NCI-H146 treated with DMSO at 0.1 percent for 48 hours (cell line): ENCODE results near the gene LARP1.

Source experiments
- DNase-seq: peaks from one replicate; lab custom pipeline; 2025; ENCODE audit not compliant: unreplicated experiment; lab: John Stamatoyannopoulos, UW

The LARP1 gene

GRCh38 chr5:154850255-154851062 is 95.3 kb downstream of the LARP1 start, which contains the start of gene FAXDC2:
Gene FAXDC2, minus strand, starts transcription at chr5:154850603. Its CDS starts 12,425 bp downstream, at chr5:154838178.
- no peak for DNase-seq

- no peak for DNase-seq
Observed at GRCh38 chr5:154851351-154851750, 96.2 kb downstream of the LARP1 start.

GRCh38 chr5:154857530-154858296 is 102.5 kb downstream of the LARP1 start:
- DNase-seq: peak; percentile 86

GRCh38 chr5:154858297-154858971 is 103.3 kb downstream of the LARP1 start, which contains the start of gene CNOT8:
Gene CNOT8, plus strand, starts transcription at chr5:154858627. Its CDS starts 4,652 bp downstream, at chr5:154863279.
- DNase-seq: peak; percentile 89

GRCh38 chr5:154858972-154859871 is 104.0 kb downstream of the LARP1 start:
- DNase-seq: no peak

GRCh38 chr5:154860123-154860522 is 104.9 kb downstream of the LARP1 start:
- no peak for DNase-seq

GRCh38 chr5:154860765-154861164 is 105.6 kb downstream of the LARP1 start:
- DNase-seq: no peak

- DNase-seq: no peak
Observed at GRCh38 chr5:154861946-154862345, 106.8 kb downstream of the LARP1 start.

GRCh38 chr5:154862766-154863165 is 107.6 kb downstream of the LARP1 start:
- no peak for DNase-seq

GRCh38 chr5:154863291-154864080 is 108.3 kb downstream of the LARP1 start:
- no peak for DNase-seq

- DNase-seq: no peak
Observed at GRCh38 chr5:154865466-154866184, 110.4 kb downstream of the LARP1 start.

- DNase-seq: no peak
Observed at GRCh38 chr5:154866841-154867240, 111.7 kb downstream of the LARP1 start.
